Measurements from ENCODE around the gene CECR2. TPM values are rescaled to one million over a fixed set of nuclear protein-coding genes. Genes with fewer than 3 reads are reported as not detected.

CECR2 gene
- total RNA-seq, 1 donor from 2014 or later = 0.24 TPM

DNA sequence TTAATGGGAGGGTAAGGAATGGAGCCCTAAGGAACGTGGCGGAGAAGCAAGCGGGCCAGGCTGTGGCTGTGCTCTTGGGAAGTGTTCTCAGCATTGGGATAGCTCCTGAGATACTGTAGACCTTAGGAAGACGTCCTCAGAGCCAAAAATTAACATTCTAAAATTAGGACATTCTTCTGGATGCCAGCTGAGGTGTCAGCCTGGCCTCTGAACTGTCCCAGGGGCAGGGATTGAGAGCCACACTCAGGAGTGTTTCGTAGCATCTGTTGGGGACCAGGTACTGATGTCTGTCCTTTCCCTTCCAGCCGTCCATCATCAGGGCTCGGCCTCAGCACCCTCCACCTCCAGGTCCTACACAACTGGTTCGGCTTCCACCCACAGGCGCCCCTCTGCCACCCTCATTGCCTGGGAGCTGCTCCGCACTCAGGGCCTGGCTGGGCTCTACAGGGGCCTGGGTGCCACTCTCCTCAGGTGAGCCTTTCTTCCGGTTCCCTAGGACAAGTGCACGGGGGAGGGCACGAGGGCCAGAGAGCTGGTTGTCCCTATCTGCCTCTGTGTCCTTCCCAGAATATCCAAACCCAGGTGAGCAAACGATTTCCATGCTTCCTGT lies 217.7 kb downstream of the CECR2 start:
- H3K4me3 Mint-ChIP-seq (ENCODE audit: unreplicated experiment) = no peak overlapping the region
- H3K4me1 Mint-ChIP-seq (ENCODE audit: unreplicated experiment) = no peaks in the 10 kb centered on the region
- TF ChIP-seq, protein P1, sequence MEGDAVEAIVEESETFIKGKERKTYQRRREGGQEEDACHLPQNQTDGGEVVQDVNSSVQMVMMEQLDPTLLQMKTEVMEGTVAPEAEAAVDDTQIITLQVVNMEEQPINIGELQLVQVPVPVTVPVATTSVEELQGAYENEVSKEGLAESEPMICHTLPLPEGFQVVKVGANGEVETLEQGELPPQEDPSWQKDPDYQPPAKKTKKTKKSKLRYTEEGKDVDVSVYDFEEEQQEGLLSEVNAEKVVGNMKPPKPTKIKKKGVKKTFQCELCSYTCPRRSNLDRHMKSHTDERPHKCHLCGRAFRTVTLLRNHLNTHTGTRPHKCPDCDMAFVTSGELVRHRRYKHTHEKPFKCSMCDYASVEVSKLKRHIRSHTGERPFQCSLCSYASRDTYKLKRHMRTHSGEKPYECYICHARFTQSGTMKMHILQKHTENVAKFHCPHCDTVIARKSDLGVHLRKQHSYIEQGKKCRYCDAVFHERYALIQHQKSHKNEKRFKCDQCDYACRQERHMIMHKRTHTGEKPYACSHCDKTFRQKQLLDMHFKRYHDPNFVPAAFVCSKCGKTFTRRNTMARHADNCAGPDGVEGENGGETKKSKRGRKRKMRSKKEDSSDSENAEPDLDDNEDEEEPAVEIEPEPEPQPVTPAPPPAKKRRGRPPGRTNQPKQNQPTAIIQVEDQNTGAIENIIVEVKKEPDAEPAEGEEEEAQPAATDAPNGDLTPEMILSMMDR (IDR thresholded peaks at IDR 0.05) = no peak
- H3K9me3 Mint-ChIP-seq (ENCODE audit: unreplicated experiment) = no peaks in the 10 kb centered on the region
- H3K27ac Mint-ChIP-seq (ENCODE audit: unreplicated experiment) = no peak overlapping the region
- no peak for DNase-seq (ENCODE audit: extremely low spot score, unreplicated experiment)
- H3K36me3 Mint-ChIP-seq (ENCODE audit: unreplicated experiment) = peaks cover 22% of the 10 kb centered on the region
- H3K27me3 Mint-ChIP-seq (ENCODE audit: unreplicated experiment) = no peaks in the 10 kb centered on the region

DNA sequence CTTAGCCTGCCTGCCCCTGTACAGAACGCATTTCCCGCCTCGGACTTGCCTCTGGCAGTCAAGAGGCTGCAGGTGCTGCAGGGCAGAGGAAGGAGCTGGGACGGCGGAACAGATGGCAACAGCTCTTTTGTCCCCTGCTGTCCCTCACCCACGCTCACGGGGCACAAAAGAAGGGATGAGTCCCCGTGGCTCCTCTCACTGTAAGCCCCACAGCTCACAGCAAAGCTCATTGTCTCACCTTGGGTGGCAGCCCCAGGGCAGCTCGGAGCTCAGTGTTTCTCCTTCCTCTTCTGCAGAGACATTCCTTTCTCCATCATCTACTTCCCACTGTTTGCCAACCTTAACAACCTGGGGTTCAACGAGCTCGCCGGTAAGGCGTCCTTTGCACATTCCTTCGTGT lies 218.4 kb downstream of the CECR2 start:
- TF ChIP-seq, protein P1 (IDR thresholded peaks at IDR 0.05) = no peak
- H3K4me1 Mint-ChIP-seq (ENCODE audit: unreplicated experiment) = no peaks in the 10 kb centered on the region
- H3K9me3 Mint-ChIP-seq (ENCODE audit: unreplicated experiment) = no peaks in the 10 kb centered on the region
- H3K27me3 Mint-ChIP-seq (ENCODE audit: unreplicated experiment) = no peaks in the 10 kb centered on the region
- peaks cover 28% of the 10 kb centered on the region for H3K36me3 Mint-ChIP-seq (ENCODE audit: unreplicated experiment)
- DNase-seq (ENCODE audit: extremely low spot score, unreplicated experiment) = no peak
- no peak overlapping the region for H3K4me3 Mint-ChIP-seq (ENCODE audit: unreplicated experiment)
- H3K27ac Mint-ChIP-seq (ENCODE audit: unreplicated experiment) = no peak overlapping the region

DNA sequence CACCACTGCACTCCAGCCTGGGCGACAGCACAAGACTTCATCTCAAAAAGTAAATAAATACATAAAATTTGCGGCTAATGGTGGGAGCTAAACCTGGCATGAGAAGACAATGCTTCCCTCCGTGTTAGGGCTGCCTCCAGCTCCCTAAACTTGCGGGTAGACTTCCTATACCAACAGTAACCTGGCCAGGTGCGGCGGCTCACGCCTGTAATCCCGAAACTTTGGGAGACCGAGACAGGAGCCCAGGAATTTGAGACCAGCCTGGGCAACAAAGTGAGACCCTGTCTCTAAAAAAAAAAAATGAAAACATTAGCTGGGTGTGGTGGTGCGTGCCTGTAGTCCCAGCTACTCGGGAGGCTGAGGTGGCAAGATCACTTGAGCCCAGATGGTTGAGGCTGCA lies 219.3 kb downstream of the CECR2 start:
- Mint-ChIP-seq H3K36me3 (ENCODE audit: unreplicated experiment) (peaks cover 35% of the 10 kb centered on the region), H3K4me3 (ENCODE audit: unreplicated experiment) (no peak overlapping the region), H3K27me3 (ENCODE audit: unreplicated experiment) (no peaks in the 10 kb centered on the region), H3K4me1 (ENCODE audit: unreplicated experiment) (no peaks in the 10 kb centered on the region), H3K9me3 (ENCODE audit: unreplicated experiment) (no peaks in the 10 kb centered on the region), H3K27ac (ENCODE audit: unreplicated experiment) (no peak overlapping the region)
- TF ChIP-seq, protein P1 (IDR thresholded peaks at IDR 0.05) = no peak
- DNase-seq (ENCODE audit: extremely low spot score, unreplicated experiment) = no peak

DNA sequence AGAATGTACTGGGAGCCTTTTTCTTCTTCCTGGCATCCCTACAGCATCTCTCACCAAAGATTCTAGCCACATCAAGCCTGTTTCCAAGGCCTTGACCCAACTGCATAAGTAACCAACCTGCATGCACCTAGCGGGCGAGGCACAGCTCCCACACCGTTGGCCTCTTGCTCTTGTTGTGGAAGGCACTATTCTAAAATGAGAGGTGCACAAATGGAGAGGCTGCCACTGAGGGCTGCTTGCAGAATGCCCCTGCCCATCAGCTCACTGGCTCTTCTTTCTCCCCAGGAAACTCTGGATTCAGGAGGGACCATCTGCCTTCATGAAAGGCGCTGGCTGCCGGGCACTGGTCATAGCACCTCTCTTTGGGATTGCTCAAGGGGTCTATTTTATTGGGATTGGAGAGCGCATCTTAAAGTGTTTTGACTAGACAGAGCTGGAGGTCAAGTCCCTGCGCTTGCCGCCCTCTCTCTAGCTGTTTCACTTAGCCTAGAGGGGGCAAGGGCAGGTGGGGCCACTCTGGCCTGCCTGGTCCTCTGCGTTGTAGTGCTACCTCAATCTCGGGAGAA lies 220.6 kb downstream of the CECR2 start:
- H3K4me1 Mint-ChIP-seq (ENCODE audit: unreplicated experiment) = no peaks in the 10 kb centered on the region
- TF ChIP-seq, protein P1 (IDR thresholded peaks at IDR 0.05) = no peak
- H3K9me3 Mint-ChIP-seq (ENCODE audit: unreplicated experiment) = no peaks in the 10 kb centered on the region
- no peak for DNase-seq (ENCODE audit: extremely low spot score, unreplicated experiment)
- peaks cover 43% of the 10 kb centered on the region for H3K36me3 Mint-ChIP-seq (ENCODE audit: unreplicated experiment)
- H3K27me3 Mint-ChIP-seq (ENCODE audit: unreplicated experiment) = no peaks in the 10 kb centered on the region
- H3K4me3 Mint-ChIP-seq (ENCODE audit: unreplicated experiment) = no peak overlapping the region
- no peak overlapping the region for H3K27ac Mint-ChIP-seq (ENCODE audit: unreplicated experiment)

DNA sequence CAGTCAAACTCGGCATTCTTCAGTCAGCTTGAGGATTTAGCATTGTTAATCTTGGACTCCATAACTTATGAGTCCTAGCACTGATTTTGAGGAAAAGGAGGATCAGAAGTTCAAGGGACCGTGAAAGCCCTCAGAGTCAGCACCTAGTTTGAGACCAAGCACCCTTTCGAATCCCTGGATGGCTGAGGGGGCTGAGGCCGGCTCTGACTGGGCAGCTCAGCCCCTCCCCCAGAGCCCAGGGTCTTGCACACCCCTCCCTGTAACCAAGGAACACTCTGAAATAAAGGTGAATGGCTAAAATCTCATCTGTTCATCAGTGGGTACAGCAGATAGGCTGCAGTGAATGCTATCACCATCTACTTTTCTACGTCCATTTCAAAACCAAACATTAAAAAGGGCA lies 221.3 kb downstream of the CECR2 start:
- no peak overlapping the region for H3K4me3 Mint-ChIP-seq (ENCODE audit: unreplicated experiment)
- DNase-seq (ENCODE audit: extremely low spot score, unreplicated experiment) = no peak
- no peak overlapping the region for H3K27ac Mint-ChIP-seq (ENCODE audit: unreplicated experiment)
- TF ChIP-seq, protein P1 (IDR thresholded peaks at IDR 0.05) = no peak
- H3K36me3 Mint-ChIP-seq (ENCODE audit: unreplicated experiment) = peaks cover 48% of the 10 kb centered on the region
- no peaks in the 10 kb centered on the region for H3K9me3 Mint-ChIP-seq (ENCODE audit: unreplicated experiment)
- no peaks in the 10 kb centered on the region for H3K27me3 Mint-ChIP-seq (ENCODE audit: unreplicated experiment)
- no peaks in the 10 kb centered on the region for H3K4me1 Mint-ChIP-seq (ENCODE audit: unreplicated experiment)
